GM21528 (cell line): ENCODE results near the gene OLFM1.

Source experiments
- ATAC-seq: cut with Tn5 transposase; IDR thresholded peaks from one replicate; pipeline ENCODE4 v1.9.1; 2021; ENCODE audit warnings: mild to moderate bottlenecking, moderate library complexity; ENCODE audit not compliant: unreplicated experiment, low FRiP score

OLFM1 gene

GRCh38 chr9:135165756-135166519, 78.5 kb downstream of the OLFM1 start:
- ATAC-seq = no peak

- no peak for ATAC-seq
These were observed 79.1 kb downstream of the OLFM1 start for GRCh38 chr9:135166565-135166964.

- no peak for ATAC-seq
These were observed 79.9 kb downstream of the OLFM1 start for GRCh38 chr9:135167356-135167755.

DNA sequence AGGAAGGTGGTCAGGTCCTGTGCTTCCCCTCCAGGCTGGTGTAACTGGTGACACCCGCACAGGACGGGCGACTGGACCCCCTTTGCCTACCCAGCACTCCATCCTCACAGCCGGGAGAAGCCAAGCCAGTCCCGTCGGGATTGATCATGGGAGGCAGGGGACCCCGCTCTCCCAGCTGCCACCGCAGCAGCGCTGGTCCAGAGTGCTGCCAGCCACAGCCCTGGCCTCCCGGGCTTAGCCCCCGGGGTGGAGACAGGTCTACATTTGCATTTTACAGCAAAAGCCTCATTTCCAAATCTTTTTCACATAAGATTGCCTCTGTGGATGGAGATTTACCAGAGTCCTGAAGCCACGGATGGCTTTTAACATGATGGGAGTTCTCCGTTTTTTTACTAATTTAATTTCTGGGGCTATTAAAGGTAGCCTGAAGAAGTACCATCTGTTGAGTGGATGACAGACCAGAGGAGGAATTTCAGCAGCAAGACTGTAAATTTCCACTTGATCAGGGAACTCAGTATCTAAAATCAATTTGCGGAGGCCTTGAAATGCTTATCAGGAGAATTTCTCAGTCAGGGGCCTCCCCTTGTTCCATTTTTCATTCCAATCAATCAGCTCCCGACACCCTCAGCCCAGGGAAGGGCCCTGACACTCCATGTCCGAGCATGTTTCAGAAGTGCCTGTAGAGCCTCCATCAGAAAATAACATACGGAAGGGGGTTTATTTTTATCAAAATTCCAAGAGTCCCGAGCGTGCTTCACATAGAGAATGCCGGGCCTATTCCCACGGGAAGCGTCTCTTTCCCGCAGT, 80.6 kb downstream of the OLFM1 start:
- ATAC-seq = no peak

- ATAC-seq = no peak
These were observed 82.3 kb downstream of the OLFM1 start for GRCh38 chr9:135169709-135170226.

- no peak for ATAC-seq
These were observed 83.1 kb downstream of the OLFM1 start for GRCh38 chr9:135170535-135170934.
